Ectodermal cell (in vitro differentiated cells): ENCODE measurements around the gene TTLL11.

ENCODE experiments used
- H3K27ac ChIP-seq: 2 replicates; pipeline ENCODE4 v1.7.0; 2013; ENCODE audit warnings: mild to moderate bottlenecking, low read depth, low read length; ENCODE audit not compliant: insufficient read depth, poor library complexity, severe bottlenecking
- H3K27me3 ChIP-seq: 2 replicates; pipeline ENCODE4 v1.7.0; 2013; ENCODE audit warnings: mild to moderate bottlenecking, low read length; ENCODE audit not compliant: insufficient read depth, control insufficient read depth, poor library complexity, severe bottlenecking
- H3K36me3 ChIP-seq: one replicate; pipeline ENCODE4 v1.7.0; 2013; ENCODE audit warnings: low read length; ENCODE audit not compliant: control insufficient read depth, insufficient read depth
- H3K4me1 ChIP-seq: one replicate; pipeline ENCODE4 v1.7.0; 2013; ENCODE audit warnings: low read length; ENCODE audit not compliant: control insufficient read depth, insufficient read depth
- H3K4me3 ChIP-seq: 2 replicates; pipeline ENCODE4 v1.7.0; 2013; ENCODE audit warnings: low read depth, low read length, control low read depth; ENCODE audit not compliant: insufficient read depth
- H3K9me3 ChIP-seq: 2 replicates; pipeline ENCODE4 v1.7.0; 2013; ENCODE audit warnings: mild to moderate bottlenecking, low read length, moderate library complexity; ENCODE audit not compliant: control insufficient read depth
- WGBS, 2 experiments: methylation state at CpG; one replicate each; pipeline ENCODE4 v1.1.7; 2013; ENCODE audit warnings: missing lambda C conversion rate in 2 of 2; 5-methylcytosine and 5-hydroxymethylcytosine counted together

The TTLL11 gene

DNA sequence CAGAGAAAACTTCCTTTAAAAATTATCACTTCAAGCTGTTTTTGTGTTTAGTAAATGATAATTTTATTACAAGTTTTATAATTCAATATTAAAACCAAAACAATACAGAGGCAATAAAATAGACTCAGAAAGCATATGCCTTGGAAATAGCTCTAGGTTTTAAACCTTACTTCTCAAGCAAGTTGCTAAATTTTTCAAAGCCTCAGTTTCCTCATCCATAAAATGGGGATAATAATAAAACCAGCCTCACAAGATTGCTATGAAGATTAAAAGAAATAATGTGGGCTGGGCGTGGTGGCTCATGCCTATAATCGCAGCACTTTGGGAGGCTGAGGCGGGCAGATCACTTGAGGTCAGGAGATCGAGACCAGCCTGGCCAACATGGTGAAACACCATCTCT lies 62.8 kb downstream of the TTLL11 start:
- no peak overlapping the region for H3K27ac ChIP-seq
- H3K9me3 ChIP-seq: no peaks in the 10 kb centered on the region
- H3K36me3 ChIP-seq: no peaks in the 10 kb centered on the region
- H3K27me3 ChIP-seq: no peaks in the 10 kb centered on the region
- no peaks in the 10 kb centered on the region for H3K4me1 ChIP-seq
- H3K4me3 ChIP-seq: no peak overlapping the region
- WGBS, 2 experiments: 96 to 100% methylated on average over 3 to 4 of the region's 4 CpGs

DNA sequence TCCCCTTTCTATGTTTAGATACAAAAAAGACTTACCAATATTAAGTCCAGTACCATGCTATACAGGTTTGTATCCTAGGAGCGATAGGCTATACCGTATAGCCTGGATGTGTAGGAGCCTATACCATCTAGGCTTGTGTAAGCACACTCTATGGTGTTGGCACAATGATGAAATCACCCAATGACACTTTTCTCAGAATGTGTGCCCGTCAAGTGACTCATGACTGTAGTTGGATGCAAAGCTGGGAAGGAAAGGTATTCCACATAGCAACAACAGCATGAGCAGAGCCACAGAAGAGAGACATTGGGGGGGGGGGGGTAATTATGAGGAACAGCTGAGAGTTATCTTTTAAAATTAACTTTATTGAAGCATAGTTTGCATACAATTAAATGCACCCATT lies 63.2 kb downstream of the TTLL11 start:
- WGBS, 2 experiments: 93 to 100% methylated on average over 3 of the region's 3 CpGs
- Histone ChIP-seq H3K4me3 (no peak overlapping the region), H3K36me3 (no peaks in the 10 kb centered on the region), H3K4me1 (no peaks in the 10 kb centered on the region), H3K9me3 (no peaks in the 10 kb centered on the region), H3K27ac (no peak overlapping the region), H3K27me3 (no peaks in the 10 kb centered on the region)

DNA sequence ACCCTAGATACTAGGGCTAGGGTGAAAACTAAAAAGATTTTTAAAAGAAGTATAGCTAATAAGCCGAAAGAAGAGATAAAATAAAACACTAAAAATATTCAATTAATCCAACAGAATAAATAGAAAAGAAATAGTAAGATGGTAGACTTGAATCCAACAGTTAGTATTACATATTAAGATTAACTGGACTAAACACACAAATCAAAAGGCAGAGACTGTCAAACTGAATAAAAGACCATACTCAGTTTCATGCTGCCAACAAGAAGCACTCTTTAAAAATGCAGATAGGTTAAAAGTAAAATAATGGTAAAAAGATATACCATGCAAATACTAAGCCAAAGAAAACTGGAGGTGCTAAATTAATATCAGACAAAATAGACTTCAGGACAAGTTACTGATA lies 65.0 kb downstream of the TTLL11 start:
- no CpG with 5 or more reads among the region's 1 CpG for WGBS, 2 experiments
- Histone ChIP-seq H3K27me3 (no peaks in the 10 kb centered on the region), H3K36me3 (no peaks in the 10 kb centered on the region), H3K27ac (no peak overlapping the region), H3K4me3 (no peak overlapping the region), H3K9me3 (no peaks in the 10 kb centered on the region), H3K4me1 (no peaks in the 10 kb centered on the region)

DNA sequence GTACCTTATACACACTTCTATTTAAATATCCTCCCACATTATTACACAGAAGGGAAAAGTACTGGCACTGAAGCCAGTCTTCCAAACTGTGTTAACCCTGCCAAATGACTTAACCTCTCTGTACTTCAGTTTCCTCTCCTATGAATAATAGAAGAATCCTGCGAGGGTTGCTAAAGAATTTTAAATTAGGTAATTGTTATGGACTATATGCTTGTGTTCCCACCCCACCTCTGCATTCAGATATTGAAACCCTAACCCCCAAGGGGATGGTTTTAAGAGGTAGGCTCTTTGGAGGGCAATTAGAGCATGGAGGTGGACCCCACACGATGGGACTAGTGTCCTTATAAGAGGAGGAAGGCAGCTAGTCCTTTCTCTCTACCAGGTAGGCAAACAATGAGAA lies 72.7 kb downstream of the TTLL11 start:
- no peaks in the 10 kb centered on the region for H3K4me1 ChIP-seq
- no peaks in the 10 kb centered on the region for H3K9me3 ChIP-seq
- no peaks in the 10 kb centered on the region for H3K27me3 ChIP-seq
- H3K36me3 ChIP-seq: no peaks in the 10 kb centered on the region
- WGBS, 2 experiments: 14 to 20% methylated on average over 1 to 2 of the region's 2 CpGs
- H3K4me3 ChIP-seq: no peak overlapping the region
- no peak overlapping the region for H3K27ac ChIP-seq

DNA sequence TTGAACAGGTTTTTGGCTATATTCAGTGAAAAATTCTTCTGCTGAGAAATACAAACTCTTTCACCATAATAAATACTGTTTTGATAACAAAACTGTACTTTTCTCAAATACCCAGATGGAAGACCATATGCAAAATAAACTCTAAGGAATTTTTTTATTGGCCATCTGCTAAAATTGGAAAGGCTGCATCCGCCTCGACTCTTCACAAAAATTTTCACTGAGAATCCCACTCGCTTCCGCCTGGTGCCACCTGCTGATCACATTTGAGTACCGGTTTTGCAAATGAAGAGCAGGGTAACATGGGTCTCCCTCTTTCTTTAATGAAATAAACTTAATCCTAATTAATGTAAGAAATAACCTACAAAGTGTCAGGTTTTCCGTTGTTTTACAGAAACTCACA lies 76.4 kb downstream of the TTLL11 start:
- no peaks in the 10 kb centered on the region for H3K9me3 ChIP-seq
- H3K4me1 ChIP-seq: no peaks in the 10 kb centered on the region
- no peak overlapping the region for H3K4me3 ChIP-seq
- no peaks in the 10 kb centered on the region for H3K36me3 ChIP-seq
- 24% methylated on average over 6 of the region's 6 CpGs for WGBS, 2 experiments
- no peaks in the 10 kb centered on the region for H3K27me3 ChIP-seq
- H3K27ac ChIP-seq: no peak overlapping the region

DNA sequence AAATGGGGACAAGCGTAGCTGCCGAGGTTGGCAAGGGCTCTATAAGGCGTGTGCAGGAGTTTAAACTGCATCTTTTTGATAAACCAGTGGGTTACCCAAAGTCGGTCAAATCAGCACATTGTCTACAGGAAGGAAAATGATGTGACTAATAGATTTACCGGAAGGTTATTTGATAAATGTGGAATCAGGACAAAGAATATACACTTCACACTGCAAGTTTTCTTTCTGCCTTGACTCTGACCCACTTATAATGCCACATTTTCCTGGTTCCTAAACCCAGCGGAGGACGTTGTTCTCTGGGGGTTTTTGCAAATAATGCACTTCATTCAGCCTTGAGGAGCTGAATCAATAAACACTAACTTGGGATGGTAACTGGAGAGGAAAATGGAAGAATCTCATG lies 76.8 kb downstream of the TTLL11 start:
- Histone ChIP-seq H3K4me1 (no peaks in the 10 kb centered on the region), H3K27ac (no peak overlapping the region), H3K27me3 (no peaks in the 10 kb centered on the region), H3K4me3 (no peak overlapping the region), H3K36me3 (no peaks in the 10 kb centered on the region), H3K9me3 (no peaks in the 10 kb centered on the region)
- 86 to 87% methylated on average over 7 of the region's 7 CpGs for WGBS, 2 experiments

DNA sequence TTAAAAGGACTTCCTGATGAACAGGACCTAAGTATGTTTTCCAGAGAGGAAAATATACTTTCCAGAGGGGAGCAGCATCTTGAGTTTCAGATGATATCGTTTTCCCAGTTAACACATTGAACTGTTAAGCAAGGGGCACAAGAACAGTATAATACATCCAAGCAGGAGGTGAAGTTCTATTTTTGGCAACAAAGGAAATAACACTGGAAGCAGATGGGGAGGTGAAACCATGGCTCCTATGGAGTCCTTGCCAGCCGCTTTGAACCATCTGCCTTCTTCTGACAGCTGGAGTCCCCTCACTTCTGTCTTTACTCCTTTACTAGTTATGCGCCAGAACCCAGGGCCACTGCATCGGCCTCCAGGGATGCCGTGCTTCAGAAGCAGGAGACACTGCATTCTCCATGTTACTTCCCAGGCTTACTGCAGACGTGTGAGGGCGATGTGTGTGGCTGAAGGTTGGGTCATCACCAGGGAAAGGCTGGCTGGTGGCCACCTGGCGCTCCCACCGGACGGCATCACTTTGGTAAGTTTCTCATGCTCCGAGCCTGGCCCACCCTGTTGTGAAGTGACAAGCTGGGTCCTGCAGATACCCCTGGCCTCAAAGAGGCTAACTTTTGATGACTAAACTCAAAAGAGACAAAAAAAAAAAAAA lies 77.8 kb downstream of the TTLL11 start:
- Histone ChIP-seq H3K36me3 (no peaks in the 10 kb centered on the region), H3K27me3 (no peaks in the 10 kb centered on the region), H3K4me1 (no peaks in the 10 kb centered on the region), H3K27ac (no peak overlapping the region), H3K4me3 (no peak overlapping the region), H3K9me3 (no peaks in the 10 kb centered on the region)
- WGBS, 2 experiments: 87 to 90% methylated on average over 11 of the region's 11 CpGs

DNA sequence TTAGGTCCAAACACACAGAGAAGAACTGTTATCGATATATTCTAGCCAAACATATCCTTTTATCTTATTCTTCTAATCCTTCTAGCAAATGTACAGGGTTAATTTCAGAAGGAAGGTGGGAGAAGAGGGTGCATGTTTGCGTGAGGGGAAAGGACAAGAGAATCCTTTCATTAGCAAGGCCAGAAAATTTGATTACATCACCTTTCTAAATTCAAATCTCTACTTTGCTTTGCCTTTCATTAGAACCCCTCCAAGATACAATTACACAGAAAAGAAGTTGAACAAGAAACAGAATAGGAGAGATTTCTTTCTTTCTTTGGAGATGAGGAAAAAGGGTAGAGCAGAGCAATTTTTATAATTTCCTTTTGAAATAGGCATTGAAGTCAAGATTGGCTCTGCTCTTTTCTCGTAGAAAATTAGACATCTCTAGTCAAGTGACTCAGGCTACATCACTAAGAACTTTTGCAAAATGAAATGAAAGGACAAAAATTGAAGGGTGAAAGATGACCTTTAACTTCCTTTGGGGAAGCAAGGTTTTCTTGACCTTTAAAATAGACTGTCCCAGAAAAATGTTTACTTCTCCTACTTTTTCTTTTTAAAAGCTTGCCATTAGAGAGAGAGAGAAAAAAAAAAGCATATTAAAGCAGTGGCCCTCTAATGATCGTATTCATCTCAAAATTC lies 81.2 kb downstream of the TTLL11 start:
- no peaks in the 10 kb centered on the region for H3K9me3 ChIP-seq
- 92 to 100% methylated on average over 1 to 2 of the region's 4 CpGs for WGBS, 2 experiments
- no peak overlapping the region for H3K27ac ChIP-seq
- no peak overlapping the region for H3K4me3 ChIP-seq
- H3K4me1 ChIP-seq: no peaks in the 10 kb centered on the region
- H3K27me3 ChIP-seq: no peaks in the 10 kb centered on the region
- no peaks in the 10 kb centered on the region for H3K36me3 ChIP-seq

DNA sequence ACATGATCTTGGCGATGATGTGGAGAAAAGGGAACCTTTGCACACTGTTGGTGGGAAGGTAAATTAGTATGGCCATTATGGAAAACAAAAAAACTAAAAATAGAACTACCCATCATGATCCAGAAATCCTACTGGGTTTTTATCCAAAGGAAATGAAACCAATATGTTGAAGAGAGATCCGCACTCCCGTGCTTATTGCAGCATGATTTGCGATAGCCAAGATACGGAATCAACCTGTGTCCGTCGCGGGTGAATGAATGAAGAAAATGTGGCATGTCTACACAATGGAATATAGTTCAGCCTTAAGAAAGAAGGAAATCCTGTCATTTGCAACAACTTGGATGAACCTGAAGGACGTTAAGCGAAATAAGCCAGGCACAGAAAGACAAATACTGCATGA lies 84.5 kb downstream of the TTLL11 start:
- peaks cover 3% of the 10 kb centered on the region for H3K27me3 ChIP-seq
- WGBS, 2 experiments: 94 to 96% methylated on average over 9 to 10 of the region's 10 CpGs
- no peak overlapping the region for H3K4me3 ChIP-seq

DNA sequence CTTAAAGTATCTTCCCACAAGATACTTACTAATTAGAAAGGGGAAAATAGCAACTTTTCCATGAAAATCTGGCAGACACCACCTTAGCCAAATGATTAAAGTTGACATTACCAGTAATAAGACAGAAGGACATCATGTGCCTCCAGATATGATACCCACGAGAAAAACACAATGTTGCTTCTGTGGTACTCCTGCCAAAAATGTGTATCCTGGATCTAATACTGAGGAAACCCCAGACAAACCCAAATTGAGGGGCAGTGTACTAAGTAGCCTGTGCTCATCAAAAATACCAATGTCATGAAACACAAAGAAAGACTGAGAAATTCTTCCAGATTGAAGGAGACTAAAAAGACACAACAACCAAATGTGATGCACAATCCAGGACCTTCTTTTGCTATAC lies 85.3 kb downstream of the TTLL11 start:
- no peaks in the 10 kb centered on the region for H3K9me3 ChIP-seq
- no peak overlapping the region for H3K27ac ChIP-seq
- H3K36me3 ChIP-seq: no peaks in the 10 kb centered on the region
- 96 to 97% methylated on average over 1 of the region's 1 CpG for WGBS, 2 experiments
- no peaks in the 10 kb centered on the region for H3K4me1 ChIP-seq
- H3K27me3 ChIP-seq: peaks cover 7% of the 10 kb centered on the region
- no peak overlapping the region for H3K4me3 ChIP-seq

More for the DNA sequence above, 84.5 kb downstream of the TTLL11 start:
- Histone ChIP-seq H3K4me1 (no peaks in the 10 kb centered on the region), H3K27ac (no peak overlapping the region), H3K9me3 (no peaks in the 10 kb centered on the region), H3K36me3 (no peaks in the 10 kb centered on the region)
